Measurements from ENCODE around the gene PSPC1.

Gene PSPC1

DNA sequence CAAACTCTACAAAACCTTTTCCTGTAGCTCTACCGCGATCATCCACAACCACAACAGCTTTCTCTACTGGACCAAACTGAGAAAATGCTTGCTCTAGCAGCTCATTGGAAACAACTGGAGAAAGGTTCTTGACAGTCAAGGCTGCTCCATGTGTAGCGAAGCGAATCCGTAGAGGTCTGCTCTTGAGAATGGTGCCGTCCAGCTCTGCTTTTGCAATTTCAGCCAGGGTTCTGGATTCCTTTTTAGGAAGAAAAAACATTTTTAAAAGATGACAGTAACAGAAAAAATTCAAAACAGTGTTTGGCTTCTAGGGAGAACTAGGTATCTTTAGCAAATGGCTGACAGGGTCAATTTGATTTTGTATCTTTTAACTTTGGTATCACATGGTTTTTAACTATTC, 10.4 kb downstream of the PSPC1 start:
- 0 out of 2 replicates have a peak overlapping the region, but pooled peaks have one; percentile 5 for H3K27ac ChIP-seq
- TF ChIP-seq, protein P1, sequence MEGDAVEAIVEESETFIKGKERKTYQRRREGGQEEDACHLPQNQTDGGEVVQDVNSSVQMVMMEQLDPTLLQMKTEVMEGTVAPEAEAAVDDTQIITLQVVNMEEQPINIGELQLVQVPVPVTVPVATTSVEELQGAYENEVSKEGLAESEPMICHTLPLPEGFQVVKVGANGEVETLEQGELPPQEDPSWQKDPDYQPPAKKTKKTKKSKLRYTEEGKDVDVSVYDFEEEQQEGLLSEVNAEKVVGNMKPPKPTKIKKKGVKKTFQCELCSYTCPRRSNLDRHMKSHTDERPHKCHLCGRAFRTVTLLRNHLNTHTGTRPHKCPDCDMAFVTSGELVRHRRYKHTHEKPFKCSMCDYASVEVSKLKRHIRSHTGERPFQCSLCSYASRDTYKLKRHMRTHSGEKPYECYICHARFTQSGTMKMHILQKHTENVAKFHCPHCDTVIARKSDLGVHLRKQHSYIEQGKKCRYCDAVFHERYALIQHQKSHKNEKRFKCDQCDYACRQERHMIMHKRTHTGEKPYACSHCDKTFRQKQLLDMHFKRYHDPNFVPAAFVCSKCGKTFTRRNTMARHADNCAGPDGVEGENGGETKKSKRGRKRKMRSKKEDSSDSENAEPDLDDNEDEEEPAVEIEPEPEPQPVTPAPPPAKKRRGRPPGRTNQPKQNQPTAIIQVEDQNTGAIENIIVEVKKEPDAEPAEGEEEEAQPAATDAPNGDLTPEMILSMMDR (IDR thresholded peaks at IDR 0.05) = no peak
- TF ChIP-seq ZFX (IDR thresholded peaks at IDR 0.05; ENCODE audit: borderline replicate concordance) = no peak

DNA sequence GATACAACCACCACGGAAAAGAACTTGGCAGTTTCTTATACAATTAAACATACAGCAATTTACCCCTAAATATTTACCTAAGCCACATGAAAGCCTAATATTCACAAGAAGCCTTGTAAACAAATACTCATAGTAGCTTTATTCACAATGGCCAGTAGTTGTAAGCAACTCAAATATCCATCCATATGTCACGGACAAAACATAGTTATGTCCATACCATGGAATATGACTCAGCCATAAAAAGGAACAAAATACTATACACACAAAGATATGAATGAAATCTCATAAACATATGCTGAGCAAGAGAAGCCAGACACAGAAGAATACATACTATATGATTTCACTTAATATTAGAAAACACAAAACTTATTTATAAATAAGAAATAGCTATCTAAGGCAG, 12.9 kb downstream of the PSPC1 start:
- no peak for TF ChIP-seq ZFX (IDR thresholded peaks at IDR 0.05; ENCODE audit: borderline replicate concordance)
- TF ChIP-seq, protein P1 (IDR thresholded peaks at IDR 0.05) = no peak
- no peak overlapping the region for H3K27ac ChIP-seq

DNA sequence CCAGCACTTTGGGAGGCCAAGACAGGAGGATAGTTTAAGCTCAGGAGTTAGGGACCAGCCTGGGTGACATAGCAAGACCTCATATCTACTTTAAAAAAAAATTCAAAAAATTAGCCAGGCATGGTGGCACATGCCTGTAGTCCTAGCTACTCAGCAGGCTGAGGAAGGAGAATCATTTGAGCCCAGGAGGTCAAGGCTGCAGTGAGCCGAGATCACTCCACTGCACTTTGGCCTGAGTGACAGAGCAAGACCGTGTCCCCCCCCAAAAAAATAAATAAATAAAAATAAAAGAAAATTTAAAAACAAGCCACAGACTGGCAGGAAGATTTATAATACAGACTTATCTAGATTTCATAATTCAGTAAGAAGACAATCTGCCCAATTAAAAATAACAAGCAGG, 14.8 kb downstream of the PSPC1 start:
- TF ChIP-seq, protein P1 (IDR thresholded peaks at IDR 0.05) = no peak
- TF ChIP-seq ZFX (IDR thresholded peaks at IDR 0.05; ENCODE audit: borderline replicate concordance) = no peak
- H3K27ac ChIP-seq = no peak overlapping the region

DNA sequence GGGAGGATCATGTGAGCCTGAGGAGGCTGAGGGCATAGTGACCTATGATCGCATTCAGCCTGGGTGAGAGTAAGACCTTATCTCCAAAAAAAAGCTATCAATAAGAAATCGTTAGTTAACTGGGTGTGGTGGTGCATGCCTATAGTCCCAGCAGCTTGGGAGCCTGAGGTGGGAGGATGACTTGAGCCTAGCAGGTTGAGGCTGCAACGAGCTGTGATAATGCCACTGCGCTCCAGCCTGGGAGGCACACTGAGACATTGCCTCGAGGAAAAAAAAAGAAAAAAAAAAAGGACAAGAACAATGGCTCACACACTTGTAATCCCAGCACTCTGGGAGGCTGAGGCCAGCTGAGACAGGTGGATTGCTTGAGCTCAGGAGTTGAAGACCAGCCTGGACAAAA, 16.2 kb downstream of the PSPC1 start:
- H3K27ac ChIP-seq = no peak overlapping the region
- TF ChIP-seq ZFX (IDR thresholded peaks at IDR 0.05; ENCODE audit: borderline replicate concordance) = no peak
- TF ChIP-seq, protein P1 (IDR thresholded peaks at IDR 0.05) = no peak

DNA sequence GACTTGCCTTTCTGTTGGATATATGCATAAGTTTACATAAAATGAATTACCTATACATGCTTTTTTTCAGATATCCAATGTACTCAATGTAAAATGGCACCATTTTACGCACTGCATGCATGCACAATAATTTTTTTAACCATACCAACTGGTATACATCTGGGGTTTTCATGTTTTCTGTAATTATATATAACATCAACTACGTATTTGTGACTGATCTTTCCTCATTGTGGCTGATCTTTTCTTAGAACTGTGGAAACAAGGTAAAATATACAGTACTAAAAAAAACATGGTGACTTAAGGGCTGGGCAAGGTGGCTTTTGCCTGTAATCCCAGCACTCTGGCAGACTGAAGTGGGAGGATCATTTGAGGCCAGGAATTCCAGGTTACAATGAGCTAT, 18.5 kb downstream of the PSPC1 start:
- H3K27ac ChIP-seq = no peak overlapping the region
- TF ChIP-seq, protein P1 (IDR thresholded peaks at IDR 0.05) = no peak
- no peak for TF ChIP-seq ZFX (IDR thresholded peaks at IDR 0.05; ENCODE audit: borderline replicate concordance)

DNA sequence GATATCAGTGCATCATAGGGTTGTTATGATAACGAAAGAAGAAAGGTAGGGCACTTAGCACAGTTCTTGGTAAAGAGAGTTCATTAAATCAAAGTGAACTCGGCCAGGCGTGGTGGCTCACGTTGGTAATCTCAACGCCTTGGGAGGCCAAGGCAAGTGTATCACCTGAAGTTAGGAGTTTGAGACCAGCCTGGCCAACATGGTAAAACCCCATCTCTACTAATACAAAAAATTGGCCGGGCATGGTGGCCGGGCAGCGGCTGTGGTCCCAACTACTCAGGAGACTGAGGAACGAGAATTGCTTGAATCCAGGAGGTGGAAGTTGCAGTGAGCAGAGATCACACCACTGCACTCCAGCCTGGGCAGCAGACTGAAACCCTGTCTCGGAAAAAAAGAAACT, 19.1 kb downstream of the PSPC1 start:
- no peak for TF ChIP-seq ZFX (IDR thresholded peaks at IDR 0.05; ENCODE audit: borderline replicate concordance)
- TF ChIP-seq, protein P1 (IDR thresholded peaks at IDR 0.05) = no peak
- H3K27ac ChIP-seq = no peak overlapping the region

DNA sequence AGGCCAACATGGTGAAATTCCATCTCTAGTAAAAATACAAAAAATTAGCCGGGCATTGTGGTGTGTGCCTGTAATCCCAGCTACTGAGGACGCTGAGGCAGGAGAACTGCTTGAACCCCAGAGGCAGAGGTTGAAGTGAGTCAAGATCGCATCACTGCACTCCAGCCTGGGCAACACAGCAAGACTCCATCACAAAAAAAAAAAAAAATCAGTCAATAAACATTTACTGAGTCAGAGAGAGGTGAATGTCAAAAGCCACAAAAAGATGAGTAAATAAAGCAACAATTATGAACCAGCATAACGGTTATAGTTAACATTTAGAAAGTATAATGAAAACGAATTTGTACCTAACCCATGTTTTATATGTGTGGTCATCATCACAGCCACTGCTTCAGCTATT, 23.1 kb downstream of the PSPC1 start:
- no peak overlapping the region for H3K27ac ChIP-seq
- no peak for TF ChIP-seq ZFX (IDR thresholded peaks at IDR 0.05; ENCODE audit: borderline replicate concordance)
- TF ChIP-seq, protein P1 (IDR thresholded peaks at IDR 0.05) = no peak

All from 22Rv1 (cell line).